Left kidney (tissue), 2 donors: ENCODE measurements around the gene C16orf87. TPM values are rescaled to one million over a fixed set of nuclear protein-coding genes. Genes with fewer than 3 reads are reported as not detected.

Experiments used
- DNase-seq: peaks from one replicate; pipeline ENCODE4 v3.0.0-alpha.2; 2013
- polyA plus RNA-seq: library from polyadenylated mRNA; unstranded; fragments of 120-200 nt; gene quantifications from one replicate; pipeline ENCODE4 v1.2.1, GENCODE V29; 2013; ENCODE audit not compliant: insufficient read length

The C16orf87 gene
- polyA plus RNA-seq, 1 donor: 30.2 TPM

- DNase-seq: no peak
These were observed 15.0 kb upstream of the C16orf87 start for GRCh38 chr16:46845952-46846351.

GRCh38 chr16:46844771-46845170, 13.8 kb upstream of the C16orf87 start:
- no peak for DNase-seq

DNA sequence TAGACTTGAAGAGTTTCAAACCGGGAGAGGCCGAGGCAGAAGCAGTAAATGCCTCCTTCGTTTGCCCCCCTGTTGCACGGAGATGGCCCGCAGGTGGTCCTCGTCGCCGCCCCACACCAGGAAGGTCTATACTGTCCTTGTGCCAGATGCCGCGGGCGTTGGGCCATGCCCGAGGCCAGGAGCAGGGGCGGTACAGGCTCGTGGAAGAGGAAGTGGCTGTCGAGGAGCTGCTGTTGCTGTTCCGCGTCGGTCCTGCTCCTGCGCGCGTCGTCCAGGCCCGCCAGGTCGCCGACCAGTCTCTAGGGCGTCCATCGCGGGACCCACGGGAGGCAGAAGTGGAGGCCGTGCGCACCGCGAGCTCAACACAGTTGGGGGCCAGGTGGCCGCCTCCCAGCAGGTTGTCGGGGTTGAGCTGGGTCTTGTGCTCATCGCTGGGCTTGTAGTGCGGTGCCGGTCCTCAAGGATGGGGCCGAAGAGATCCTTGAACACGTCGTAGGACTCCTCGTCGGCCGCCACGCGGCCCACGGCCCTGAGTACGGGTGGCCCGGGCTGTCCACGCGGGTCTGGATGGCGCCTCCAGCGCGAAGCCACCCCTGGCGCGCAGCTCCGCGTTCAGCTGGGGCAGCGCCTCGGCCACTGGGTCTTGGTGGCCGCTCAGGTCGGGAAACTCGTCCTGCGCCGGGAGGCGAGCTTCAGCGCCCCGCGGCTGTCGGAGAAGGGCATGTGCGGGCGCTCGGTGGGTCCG, 13.1 kb upstream of the C16orf87 start:
- DNase-seq: no peak

DNA sequence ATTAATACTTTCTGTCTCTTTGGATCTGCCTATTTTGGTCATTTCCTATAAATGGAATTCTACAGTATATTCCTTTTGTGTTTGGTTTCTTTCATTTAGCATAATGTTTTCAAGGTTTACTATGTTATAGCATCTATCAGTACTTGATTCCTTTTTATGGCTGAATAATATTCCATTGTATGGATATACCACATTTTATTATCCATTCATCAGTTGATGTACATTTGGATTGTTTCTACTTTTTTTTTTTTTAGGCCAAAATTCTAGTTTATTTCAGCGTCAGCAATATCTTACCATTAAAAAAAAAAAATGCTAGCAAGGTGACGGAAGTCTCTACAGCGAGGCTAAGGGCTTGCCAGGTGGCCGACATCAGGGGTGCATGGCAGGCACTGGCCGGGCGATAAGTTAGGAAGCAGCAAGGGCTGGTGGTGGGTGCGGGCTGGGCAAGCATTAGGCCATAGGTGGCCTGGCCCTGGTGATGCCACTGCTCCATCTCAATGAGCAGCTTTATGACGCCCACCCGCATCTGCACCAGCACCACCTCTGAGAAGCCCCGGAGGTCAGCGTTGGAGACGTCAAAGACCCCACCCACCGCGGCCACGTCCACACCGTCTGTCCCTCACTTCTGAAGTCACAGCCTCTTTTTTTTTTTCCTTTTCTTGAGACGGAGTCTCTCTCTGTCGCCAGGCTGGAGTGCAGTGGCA, 11.4 kb upstream of the C16orf87 start:
- no peak for DNase-seq

- no peak for DNase-seq
These were observed 9.0 kb upstream of the C16orf87 start for GRCh38 chr16:46839986-46840443.

- DNase-seq: no peak
These were observed 5.9 kb upstream of the C16orf87 start for GRCh38 chr16:46836534-46837530.

DNA sequence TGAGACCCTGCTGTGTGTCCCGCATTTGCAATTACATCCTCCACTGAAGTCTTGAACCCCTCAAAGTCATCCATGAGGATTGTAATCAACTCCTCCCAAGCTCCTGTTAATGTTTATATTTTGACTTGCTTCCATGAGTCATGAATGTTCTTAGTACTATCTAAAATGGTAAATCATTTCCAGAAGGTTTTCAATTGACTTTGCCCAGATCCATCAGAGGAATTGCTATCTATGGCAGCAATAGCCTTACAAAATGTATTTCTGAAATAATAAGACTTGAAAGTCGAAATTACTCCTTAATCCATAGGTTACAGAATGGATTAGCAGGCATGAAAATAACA, 2.5 kb upstream of the C16orf87 start:
- no peak for DNase-seq

GRCh38 chr16:46832757-46833459, 1.9 kb upstream of the C16orf87 start:
- no peak for DNase-seq

GRCh38 chr16:46830417-46830901, 521 bp downstream of the C16orf87 start:
- DNase-seq: peak; percentile 26

GRCh38 chr16:46828943-46829342, 2.0 kb downstream of the C16orf87 start:
- DNase-seq: no peak

DNA sequence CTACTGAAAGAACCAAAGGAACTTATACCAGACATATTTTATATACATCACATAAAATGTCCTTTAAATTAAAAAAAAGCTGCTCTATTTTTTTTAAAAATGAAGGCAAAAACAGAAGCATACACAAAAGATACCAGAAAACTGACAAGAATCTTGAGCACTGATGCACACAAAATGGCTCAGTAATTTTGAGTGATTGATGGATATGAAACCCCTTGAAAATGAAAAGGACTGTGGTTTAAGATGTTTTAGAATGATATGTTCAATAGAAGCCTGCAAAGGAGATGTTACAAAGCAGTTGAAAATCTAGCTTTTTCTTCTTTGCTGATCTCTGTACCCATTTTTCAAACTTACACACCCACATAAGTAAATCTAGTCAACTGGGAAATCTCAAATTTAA, 2.7 kb downstream of the C16orf87 start:
- no peak for DNase-seq

GRCh38 chr16:46826631-46827030, 4.3 kb downstream of the C16orf87 start:
- DNase-seq: no peak

DNA sequence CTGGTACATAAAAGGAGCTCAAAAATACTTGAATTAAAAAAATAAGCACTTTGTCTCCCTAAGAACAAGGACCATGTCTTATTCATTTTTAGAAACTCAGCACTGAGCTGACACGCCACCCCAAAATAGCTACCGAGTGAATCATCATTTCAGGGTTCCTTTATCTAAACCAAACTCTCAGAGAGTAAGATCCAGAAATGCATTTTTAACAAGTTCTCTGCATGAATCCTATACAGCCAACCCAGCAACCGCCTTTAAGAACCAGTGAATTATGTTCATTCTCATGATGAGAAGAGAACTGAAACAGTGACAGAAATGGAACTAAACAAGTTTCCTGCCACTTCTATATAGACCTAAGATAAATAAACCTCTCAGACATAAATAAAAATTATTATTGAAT, 8.7 kb downstream of the C16orf87 start:
- no peak for DNase-seq

DNA sequence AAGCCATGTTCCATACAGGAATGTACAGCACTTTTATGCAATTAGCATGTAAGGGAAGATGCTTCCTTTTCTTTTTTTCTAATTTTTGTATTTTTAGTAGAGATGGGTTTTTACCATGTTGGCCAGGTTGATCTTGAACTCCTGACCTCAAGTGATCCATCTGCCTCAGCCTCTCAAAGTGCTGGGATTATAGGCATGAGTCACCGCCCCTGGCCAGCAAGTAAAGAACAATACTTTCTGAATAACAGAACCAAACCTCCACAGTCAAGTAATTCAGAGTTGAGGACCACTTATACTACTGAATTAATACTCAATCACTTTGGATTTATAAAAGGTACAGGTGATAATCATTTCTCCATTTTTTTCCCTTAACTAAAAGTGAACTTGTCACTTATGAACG, 13.0 kb downstream of the C16orf87 start:
- DNase-seq: no peak

GRCh38 chr16:46814790-46815189, 16.2 kb downstream of the C16orf87 start:
- DNase-seq: no peak

GRCh38 chr16:46813611-46814010, 17.4 kb downstream of the C16orf87 start:
- DNase-seq: no peak

DNA sequence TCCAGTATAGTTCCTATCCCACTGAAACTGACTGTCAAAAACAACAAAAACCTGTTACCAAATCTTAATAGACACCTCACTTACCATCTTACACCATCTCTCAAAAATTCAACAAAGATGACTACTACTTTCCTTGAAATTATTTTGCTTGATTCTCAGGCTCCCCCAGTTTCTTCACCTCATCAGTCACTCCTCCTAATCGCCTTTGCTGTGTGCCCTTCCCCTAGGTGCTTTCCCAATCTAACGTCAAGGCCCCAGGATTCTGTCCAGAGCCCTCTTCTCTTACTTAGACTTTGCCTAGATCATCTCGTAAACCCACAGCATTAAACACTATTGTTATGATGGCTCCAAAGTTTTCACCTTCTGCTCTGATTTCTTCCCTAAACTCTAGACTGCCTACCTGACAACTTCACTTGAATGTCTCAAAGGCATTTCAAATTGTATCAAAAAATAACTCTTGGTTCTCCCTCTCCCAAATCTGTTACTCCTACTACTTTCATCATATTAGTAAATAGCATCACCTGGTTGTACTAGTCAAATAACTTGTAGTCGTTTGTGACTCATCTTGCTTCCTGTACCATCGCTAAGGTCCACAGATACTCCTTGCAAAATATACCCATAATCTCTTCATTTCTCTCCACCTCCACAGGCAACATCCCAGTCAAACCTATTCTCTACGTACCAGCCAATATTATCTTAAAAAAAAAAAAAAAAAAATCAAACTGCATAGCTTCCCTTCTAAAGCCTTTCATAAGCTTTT, 18.0 kb downstream of the C16orf87 start:
- DNase-seq: no peak

DNA sequence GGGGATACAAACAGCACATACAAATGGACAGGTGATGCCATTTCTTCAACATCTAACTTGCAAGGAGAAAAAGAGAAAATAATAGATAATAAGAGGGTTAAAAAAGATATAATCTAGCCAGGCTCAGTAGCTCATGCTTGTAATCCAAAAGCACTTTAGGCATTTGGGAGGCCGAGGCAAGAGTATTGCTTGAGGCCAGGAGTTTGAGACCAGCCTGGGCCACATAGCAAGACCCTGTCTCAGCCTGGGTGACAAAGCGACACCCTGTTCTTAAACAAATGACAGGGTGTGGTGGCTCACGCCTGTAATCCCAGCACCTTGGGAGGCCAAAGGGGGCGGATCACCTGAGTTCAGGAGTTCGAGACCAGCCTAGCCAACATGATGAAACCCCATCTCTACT, 19.3 kb downstream of the C16orf87 start:
- no peak for DNase-seq

GRCh38 chr16:46808997-46809396, 22.0 kb downstream of the C16orf87 start:
- no peak for DNase-seq

DNA sequence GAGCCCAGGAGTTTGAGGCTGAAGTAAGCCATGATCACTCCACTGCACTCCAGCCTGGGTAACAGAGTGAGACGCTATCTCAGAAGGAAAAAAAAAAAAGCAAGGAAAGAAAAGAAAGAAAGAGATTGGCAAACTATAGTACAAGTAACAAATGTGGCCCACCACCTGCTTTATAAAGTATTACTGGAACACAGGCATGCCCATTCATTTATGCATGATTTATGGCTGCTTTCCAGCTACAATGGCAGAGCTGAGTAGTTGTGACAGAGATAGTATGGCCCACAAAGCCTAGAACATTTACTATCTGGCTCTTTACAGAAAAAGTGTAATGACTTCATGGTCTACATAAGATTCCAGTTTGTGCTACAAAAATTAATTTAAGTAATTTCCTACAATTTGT, 23.6 kb downstream of the C16orf87 start:
- DNase-seq: no peak

DNA sequence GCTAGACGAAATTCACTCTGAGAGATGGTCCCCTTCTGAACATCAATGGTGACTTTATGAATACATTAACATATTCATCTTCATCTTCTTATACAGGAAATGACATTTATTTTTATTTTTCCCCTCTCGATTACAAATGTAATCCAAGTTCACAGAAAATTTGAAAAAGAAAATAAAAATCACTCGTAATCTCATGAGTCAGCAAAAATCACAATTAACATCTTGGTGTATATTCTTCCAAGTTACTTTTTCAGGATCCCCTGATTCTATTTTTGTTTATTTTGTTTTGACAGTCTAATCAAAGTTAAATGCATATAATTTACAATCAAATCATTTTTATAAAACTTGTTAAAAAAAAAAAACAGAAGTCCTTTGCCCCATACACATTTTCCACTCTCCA, 27.6 kb downstream of the C16orf87 start:
- DNase-seq: no peak
